OCI-LY3 (cell line): ENCODE data around the gene PEX11G.

Experiments
- H2AFZ ChIP-seq: fragments of 200-600, 300-600 bp; shearing (Covaris generic); 2 replicates; pipeline ENCODE4 v1.6.0; 2014; ENCODE audit warnings: antibody characterized with exemption, low read depth, low read length
- H3K27ac ChIP-seq: fragments of 200-600, 300-600 bp; sonication (generic); 2 replicates; pipeline ENCODE4 v1.5.1; 2014; ENCODE audit warnings: mild to moderate bottlenecking, low read length, moderate library complexity, mixed read lengths
- H3K27me3 ChIP-seq: fragments of 200-600, 300-600 bp; sonication (generic); 2 replicates; pipeline ENCODE4 v1.6.1; 2014; ENCODE audit warnings: low read depth, low read length, mixed read lengths
- H3K36me3 ChIP-seq: fragments of 200-600, 300-600 bp; sonication (generic); replicated peaks from 2 replicates; pipeline ENCODE3; 2014; ENCODE audit warnings: low read depth, low read length, mixed read lengths
- H3K4me1 ChIP-seq: fragments of 300-600, 200-600 bp; sonication (generic); 2 replicates; pipeline ENCODE4 v1.6.1; 2014; ENCODE audit warnings: low read length, mixed read lengths
- H3K4me2 ChIP-seq: fragments of 200-600, 300-600 bp; sonication (generic); 2 replicates; pipeline ENCODE4 v1.6.1; 2014; ENCODE audit warnings: low read length, mixed read lengths
- H3K4me3 ChIP-seq: fragments of 300-600, 200-600 bp; sonication (generic); 2 replicates; pipeline ENCODE4 v1.5.1; 2014; ENCODE audit warnings: antibody characterized with exemption, mild to moderate bottlenecking, low read length, moderate library complexity
- H3K79me2 ChIP-seq: fragments of 300-600, 200-600 bp; shearing (Covaris generic); 2 replicates; pipeline ENCODE4 v1.6.1; 2014; ENCODE audit warnings: mild to moderate bottlenecking, low read length, mixed read lengths
- H3K9ac ChIP-seq: fragments of 300-600, 200-600 bp; shearing (Covaris generic); 2 replicates; pipeline ENCODE4 v1.6.0; 2014; ENCODE audit warnings: mild to moderate bottlenecking, low read length, moderate library complexity
- H3K9me3 ChIP-seq: fragments of 200-600, 300-600 bp; shearing (Covaris generic); 2 replicates; pipeline ENCODE4 v1.6.1; 2014; ENCODE audit warnings: low read length, mixed read lengths; ENCODE audit not compliant: insufficient read depth
- H4K20me1 ChIP-seq: fragments of 200-600, 300-600 bp; sonication (generic); 2 replicates; pipeline ENCODE4 v1.6.1; 2016; ENCODE audit warnings: low read length, mixed read lengths; ENCODE audit not compliant: insufficient read depth
- CTCF ChIP-seq: fragments of 200-600, 300-600 bp; sonication (generic); IDR thresholded peaks from 2 replicates; pipeline ENCODE4 v1.5.1; 2014; ENCODE audit warnings: antibody characterized with exemption, low read length, low read depth
- EZH2phosphoT487 ChIP-seq: fragments of 200-600 bp; shearing (Covaris generic); IDR thresholded peaks from 2 replicates; pipeline ENCODE4 v1.6.1; 2018; ENCODE audit warnings: antibody characterized with exemption, mixed run types, low read depth

PEX11G gene

DNA sequence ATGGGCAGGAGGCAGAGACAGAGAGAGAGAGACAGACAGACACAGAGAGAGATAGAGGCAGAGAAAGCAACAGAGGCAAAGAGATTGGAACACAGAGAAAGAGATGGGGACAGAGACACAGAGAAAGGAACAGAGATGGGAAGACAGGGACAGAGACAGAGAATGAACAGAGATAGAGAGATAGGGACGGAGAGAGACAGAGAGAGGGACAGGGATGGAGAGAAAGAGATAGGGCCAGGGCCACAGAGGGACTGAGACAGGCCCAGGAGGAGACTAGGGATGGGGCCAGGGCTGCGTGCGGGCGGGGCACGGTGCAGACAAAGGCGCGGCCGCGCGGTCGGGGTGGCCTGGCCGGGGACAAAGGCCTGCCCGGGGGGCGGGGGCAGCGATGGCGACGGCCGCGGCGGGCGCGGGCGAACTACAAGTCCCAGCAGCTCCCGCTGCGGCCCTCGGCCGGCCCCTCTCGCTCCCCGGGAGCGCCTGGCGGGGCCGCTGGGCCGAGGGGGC, 26.9 kb upstream of the PEX11G start, which contains the start of gene ZNF358:
TSS of gene ZNF358 (plus strand) at position 459 of the 507 bp plus-strand sequence. CDS start 3,140 bp downstream, outside the sequence.
- Histone ChIP-seq H4K20me1 (no peaks in the 10 kb centered on the region), H3K36me3 (no peaks in the 10 kb centered on the region), H3K4me1 (no peaks in the 10 kb centered on the region), H3K79me2 (no peaks in the 10 kb centered on the region), H3K4me3 (no peak within 1 kb of the TSS), H3K27me3 (peaks cover 7% of the 10 kb centered on the region; the same call in 1 of the 2 replicates), H2AFZ (no peak within 1 kb of the TSS), H3K9me3 (no peaks in the 10 kb centered on the region), H3K9ac (no peak within 1 kb of the TSS), H3K4me2 (no peak within 1 kb of the TSS), H3K27ac (no peak within 1 kb of the TSS)
- TF ChIP-seq CTCF (no peak), EZH2phosphoT487 (no peak)

DNA sequence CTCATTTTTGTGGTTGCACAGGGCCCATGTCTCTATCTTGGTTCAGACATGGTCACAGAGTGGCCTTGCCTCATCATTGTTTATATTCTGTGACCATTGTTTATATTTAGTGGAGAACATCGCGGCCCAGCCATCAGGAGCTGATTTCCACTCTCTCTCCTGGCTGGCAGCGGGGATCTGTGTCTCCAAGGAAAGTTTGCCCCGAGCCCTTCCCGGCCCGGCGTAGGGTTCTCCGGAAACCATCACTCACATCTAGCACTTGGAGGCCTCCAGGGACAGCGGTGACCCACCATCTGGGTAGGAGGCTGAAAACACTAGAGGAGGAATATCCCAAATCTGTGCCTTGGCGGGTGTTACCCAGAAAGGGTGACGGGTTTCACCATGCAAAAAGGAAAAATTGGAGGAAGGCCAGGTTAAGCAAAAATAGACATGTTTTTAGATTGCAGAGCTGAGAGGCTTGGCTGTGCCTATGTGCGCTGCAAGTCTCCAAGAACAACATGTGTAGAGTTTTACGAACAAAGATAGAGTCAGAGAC, 26.3 kb upstream of the PEX11G start:
- H3K27ac ChIP-seq = no peak overlapping the region
- no peaks in the 10 kb centered on the region for H4K20me1 ChIP-seq
- no peak overlapping the region for H3K9ac ChIP-seq
- H2AFZ ChIP-seq = no peak overlapping the region
- no peak overlapping the region for H3K4me3 ChIP-seq
- H3K4me1 ChIP-seq = no peaks in the 10 kb centered on the region
- H3K36me3 ChIP-seq = no peaks in the 10 kb centered on the region
- no peaks in the 10 kb centered on the region for H3K79me2 ChIP-seq
- no peak for TF ChIP-seq EZH2phosphoT487
- TF ChIP-seq CTCF = no peak
- H3K4me2 ChIP-seq = no peak overlapping the region
- no peaks in the 10 kb centered on the region for H3K9me3 ChIP-seq
- peaks cover 7% of the 10 kb centered on the region; the same call in 1 of the 2 replicates for H3K27me3 ChIP-seq

DNA sequence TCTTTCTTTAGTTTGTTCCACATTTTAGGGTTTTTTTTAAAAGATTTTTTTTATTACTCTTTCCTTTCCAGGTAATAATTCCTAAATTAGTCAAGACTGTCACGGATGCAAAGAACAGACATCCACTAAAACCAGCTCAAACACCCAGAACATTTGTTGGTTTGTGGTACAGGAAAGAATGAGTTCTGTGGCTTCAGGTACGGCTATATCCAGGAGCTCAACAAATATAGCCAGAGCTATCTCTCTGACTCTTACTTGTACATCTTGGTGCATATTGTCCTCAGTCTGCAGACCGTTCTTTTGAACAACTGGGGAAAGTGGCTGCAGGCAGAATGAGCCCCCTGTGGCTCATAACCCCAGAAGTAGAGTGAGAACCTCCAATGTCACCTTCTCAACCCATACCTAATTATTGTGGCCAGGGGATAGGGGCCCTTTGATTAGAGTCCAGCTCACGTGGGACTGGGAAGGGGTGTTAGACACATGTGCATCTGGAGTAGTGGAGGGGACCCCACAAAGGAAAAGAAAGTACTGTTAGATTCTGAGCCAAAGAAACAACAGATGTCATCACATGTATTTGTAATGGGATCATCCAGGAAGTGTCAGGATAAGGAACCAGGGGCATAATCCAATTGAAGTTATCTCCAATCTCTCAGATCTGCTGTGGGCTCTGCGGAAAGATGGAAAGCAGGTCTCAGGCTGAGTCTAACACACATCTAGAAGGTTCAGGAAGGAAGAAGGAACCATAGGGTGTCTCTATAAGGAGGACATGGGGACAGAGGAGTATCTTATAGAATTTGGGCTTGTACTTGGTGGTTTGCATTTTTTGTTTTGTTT, 25.2 kb upstream of the PEX11G start:
- H4K20me1 ChIP-seq = no peaks in the 10 kb centered on the region
- no peaks in the 10 kb centered on the region for H3K36me3 ChIP-seq
- H3K79me2 ChIP-seq = no peaks in the 10 kb centered on the region
- H3K9ac ChIP-seq = no peak overlapping the region
- no peaks in the 10 kb centered on the region for H3K4me1 ChIP-seq
- no peak overlapping the region for H3K4me3 ChIP-seq
- peaks cover 7% of the 10 kb centered on the region; the same call in 1 of the 2 replicates for H3K27me3 ChIP-seq
- H3K4me2 ChIP-seq = no peak overlapping the region
- H3K9me3 ChIP-seq = no peaks in the 10 kb centered on the region
- no peak overlapping the region for H2AFZ ChIP-seq
- H3K27ac ChIP-seq = no peak overlapping the region
- TF ChIP-seq CTCF = no peak
- TF ChIP-seq EZH2phosphoT487 = no peak

DNA sequence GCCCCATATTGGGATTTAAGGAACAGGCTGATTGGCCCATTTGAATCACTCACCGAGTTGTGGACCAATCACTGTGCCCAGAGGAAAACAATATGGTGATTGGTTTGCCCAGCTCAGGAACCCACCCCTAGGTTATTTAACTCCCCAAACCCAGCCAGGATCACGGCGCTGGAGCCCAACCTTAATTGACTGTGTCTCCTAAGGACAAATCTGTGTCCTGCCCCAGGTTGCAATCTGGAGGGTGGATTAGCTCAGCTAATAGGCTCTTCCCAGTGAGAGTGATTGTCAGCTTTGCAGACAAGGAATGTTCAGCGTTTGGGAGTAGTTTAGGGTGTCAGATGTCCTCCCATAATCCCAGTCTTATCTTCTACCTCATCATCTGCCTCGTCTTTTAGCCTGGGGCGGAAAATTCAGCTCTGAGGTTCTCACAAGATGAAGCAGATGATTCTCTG, 23.6 kb upstream of the PEX11G start:
- Histone ChIP-seq H3K9ac (no peak overlapping the region), H3K79me2 (no peaks in the 10 kb centered on the region), H3K4me3 (no peak overlapping the region), H4K20me1 (no peaks in the 10 kb centered on the region), H3K9me3 (no peaks in the 10 kb centered on the region), H2AFZ (no peak overlapping the region), H3K27ac (no peak overlapping the region), H3K36me3 (no peaks in the 10 kb centered on the region), H3K27me3 (peaks cover 7% of the 10 kb centered on the region; the same call in 1 of the 2 replicates), H3K4me1 (no peaks in the 10 kb centered on the region), H3K4me2 (no peak overlapping the region)
- TF ChIP-seq EZH2phosphoT487 (no peak), CTCF (no peak)
